ENCODE results near the gene LRRC4C. TPM values are rescaled to one million over a fixed set of nuclear protein-coding genes. Genes with fewer than 3 reads are reported as not detected.
A peak's percentile ranks its signal among the peaks of the same experiment; 100 is the strongest.

The LRRC4C gene
- total and polyA plus RNA-seq, 4 donors, result 0.10 to 0.93 (median 0.30) TPM

- DNase-seq (ENCODE audit: low spot score), result no peak
- no peak overlapping the region for H3K9ac ChIP-seq (ENCODE audit: low read depth in 1 of 2, low read length in 2 of 2)
- H3K27me3 ChIP-seq (ENCODE audit: control insufficient read depth in 4 of 4, insufficient read depth in 4 of 4, low read length in 3 of 4), result no peaks in the 10 kb centered on the region
- no peaks in the 10 kb centered on the region for H3K9me3 ChIP-seq (ENCODE audit: control insufficient read depth in 4 of 4, low read length in 3 of 4)
- no peak overlapping the region for H3K4me3 ChIP-seq (ENCODE audit: low read depth in 1 of 3, low read length in 3 of 3)
- H3K4me1 ChIP-seq (ENCODE audit: control insufficient read depth in 4 of 4, insufficient read depth in 4 of 4, low read length in 3 of 4), result peaks cover 0 to 26% (median 13%) of the 10 kb centered on the region in 4 donors
- 43% methylated on average over 5 of the region's 5 CpGs for WGBS
- no peaks in the 10 kb centered on the region for H3K36me3 ChIP-seq (ENCODE audit: control insufficient read depth in 4 of 4, insufficient read depth in 3 of 4, low read depth in 1 of 4, low read length in 3 of 4)
- H3K27ac ChIP-seq (ENCODE audit: low read depth in 1 of 2, low read length in 2 of 2), result peak overlapping the region in 1 of 2 donors; percentile 34
- no peak for TF ChIP-seq NR2F2 (IDR thresholded peaks at IDR 0.05)
- no peak for TF ChIP-seq GABPA (IDR thresholded peaks at IDR 0.05 in 1 of 2, conservative IDR thresholded peaks at IDR 0.05 in 1 of 2)
- peak; percentile 42 to 45 for TF ChIP-seq RAD21 (IDR thresholded peaks at IDR 0.05)
- TF ChIP-seq, protein P1, sequence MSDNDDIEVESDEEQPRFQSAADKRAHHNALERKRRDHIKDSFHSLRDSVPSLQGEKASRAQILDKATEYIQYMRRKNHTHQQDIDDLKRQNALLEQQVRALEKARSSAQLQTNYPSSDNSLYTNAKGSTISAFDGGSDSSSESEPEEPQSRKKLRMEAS (IDR thresholded peaks at IDR 0.05), result peak; percentile 54
- no peak for TF ChIP-seq CTCF (IDR thresholded peaks at IDR 0.05; ENCODE audit: low read depth, low read length, missing input control)
- no peak for TF ChIP-seq TAF1 (conservative IDR thresholded peaks at IDR 0.05)
- TF ChIP-seq JUND (IDR thresholded peaks at IDR 0.05), result peak in 1 of 2 donors; percentile 11
- peak; percentile 29 for TF ChIP-seq ZBTB33 (IDR thresholded peaks at IDR 0.05)
- no peak for TF ChIP-seq FOXA1 (IDR thresholded peaks at IDR 0.05)
- no peak for TF ChIP-seq FOXA2 (IDR thresholded peaks at IDR 0.05)
- TF ChIP-seq, protein P2, sequence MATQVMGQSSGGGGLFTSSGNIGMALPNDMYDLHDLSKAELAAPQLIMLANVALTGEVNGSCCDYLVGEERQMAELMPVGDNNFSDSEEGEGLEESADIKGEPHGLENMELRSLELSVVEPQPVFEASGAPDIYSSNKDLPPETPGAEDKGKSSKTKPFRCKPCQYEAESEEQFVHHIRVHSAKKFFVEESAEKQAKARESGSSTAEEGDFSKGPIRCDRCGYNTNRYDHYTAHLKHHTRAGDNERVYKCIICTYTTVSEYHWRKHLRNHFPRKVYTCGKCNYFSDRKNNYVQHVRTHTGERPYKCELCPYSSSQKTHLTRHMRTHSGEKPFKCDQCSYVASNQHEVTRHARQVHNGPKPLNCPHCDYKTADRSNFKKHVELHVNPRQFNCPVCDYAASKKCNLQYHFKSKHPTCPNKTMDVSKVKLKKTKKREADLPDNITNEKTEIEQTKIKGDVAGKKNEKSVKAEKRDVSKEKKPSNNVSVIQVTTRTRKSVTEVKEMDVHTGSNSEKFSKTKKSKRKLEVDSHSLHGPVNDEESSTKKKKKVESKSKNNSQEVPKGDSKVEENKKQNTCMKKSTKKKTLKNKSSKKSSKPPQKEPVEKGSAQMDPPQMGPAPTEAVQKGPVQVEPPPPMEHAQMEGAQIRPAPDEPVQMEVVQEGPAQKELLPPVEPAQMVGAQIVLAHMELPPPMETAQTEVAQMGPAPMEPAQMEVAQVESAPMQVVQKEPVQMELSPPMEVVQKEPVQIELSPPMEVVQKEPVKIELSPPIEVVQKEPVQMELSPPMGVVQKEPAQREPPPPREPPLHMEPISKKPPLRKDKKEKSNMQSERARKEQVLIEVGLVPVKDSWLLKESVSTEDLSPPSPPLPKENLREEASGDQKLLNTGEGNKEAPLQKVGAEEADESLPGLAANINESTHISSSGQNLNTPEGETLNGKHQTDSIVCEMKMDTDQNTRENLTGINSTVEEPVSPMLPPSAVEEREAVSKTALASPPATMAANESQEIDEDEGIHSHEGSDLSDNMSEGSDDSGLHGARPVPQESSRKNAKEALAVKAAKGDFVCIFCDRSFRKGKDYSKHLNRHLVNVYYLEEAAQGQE (IDR thresholded peaks at IDR 0.05), result peak; percentile 23
- TF ChIP-seq SP1 (IDR thresholded peaks at IDR 0.05), result peak; percentile 30
- TF ChIP-seq HNF4A (conservative IDR thresholded peaks at IDR 0.05), result peak; percentile 70 to 74
- no peak for TF ChIP-seq YY1 (IDR thresholded peaks at IDR 0.05)
- TF ChIP-seq HNF4G (IDR thresholded peaks at IDR 0.05), result peak; percentile 25
- TF ChIP-seq EGR1 (IDR thresholded peaks at IDR 0.05; ENCODE audit: low read depth in 2 of 2), result no peak
- no peak for TF ChIP-seq ATF3 (IDR thresholded peaks at IDR 0.05)
- peak in 1 of 2 donors; percentile 34 for TF ChIP-seq RXRA (IDR thresholded peaks at IDR 0.05)
These were observed 861.8 kb downstream of the LRRC4C start for GRCh38 chr11:40597546-40598113.

Measured in liver (tissue), 9 donors.